Right hindlimb (tissue), 1 donor: ENCODE measurements around the gene FANCG.

Experiments used
- DNase-seq: peaks from one replicate; pipeline ENCODE4 v3.0.0-alpha.2; 2018

FANCG gene

DNA sequence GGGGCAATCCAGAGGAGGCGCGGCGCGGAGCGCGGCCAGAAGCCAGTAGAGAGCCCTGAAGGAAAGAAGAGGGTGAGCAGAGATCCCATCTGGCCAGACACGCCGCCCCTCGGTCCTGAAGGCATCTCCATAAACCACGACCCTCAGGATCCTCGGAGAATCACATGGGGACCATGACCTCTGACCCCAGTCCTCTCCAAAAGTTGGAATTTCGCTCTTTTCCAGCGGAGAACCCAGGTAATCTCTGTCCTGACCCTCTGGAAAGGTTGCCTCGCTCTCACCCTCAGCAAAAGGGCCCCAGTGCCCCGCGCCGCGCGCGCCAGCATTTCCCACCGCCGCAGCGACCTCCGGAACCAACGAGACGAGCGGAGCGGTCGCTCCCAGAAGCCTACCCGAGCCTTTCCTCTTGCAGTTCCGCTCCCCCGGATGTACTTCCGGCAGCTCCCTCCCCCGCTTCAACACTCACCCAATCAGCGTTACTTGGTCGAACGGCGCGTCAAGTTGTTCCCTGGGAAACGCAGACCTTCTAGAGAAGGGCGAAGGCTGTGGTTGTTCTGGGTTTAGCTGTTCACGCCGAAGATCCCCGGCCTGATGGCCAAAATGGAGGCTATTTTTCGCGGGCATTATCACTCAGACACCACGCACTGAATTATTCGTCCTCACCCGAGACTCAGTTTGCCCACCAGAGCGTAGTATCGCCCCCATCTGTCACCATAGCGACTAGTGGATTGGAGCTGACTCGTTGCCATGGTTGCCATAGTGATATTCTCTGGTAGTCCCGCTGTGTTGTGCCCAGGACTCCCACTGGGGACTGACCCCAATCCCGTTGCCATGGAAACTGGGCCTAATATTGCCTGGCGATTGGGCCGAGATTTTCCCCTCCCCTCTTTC, 23.3 kb upstream of the FANCG start, which contains the start of gene STOML2:
STOML2 (minus strand) TSS at position 363 of the 891 bp plus-strand sequence; CDS start at position 326, 37 bp downstream.
- DNase-seq, result peak; percentile 96

DNA sequence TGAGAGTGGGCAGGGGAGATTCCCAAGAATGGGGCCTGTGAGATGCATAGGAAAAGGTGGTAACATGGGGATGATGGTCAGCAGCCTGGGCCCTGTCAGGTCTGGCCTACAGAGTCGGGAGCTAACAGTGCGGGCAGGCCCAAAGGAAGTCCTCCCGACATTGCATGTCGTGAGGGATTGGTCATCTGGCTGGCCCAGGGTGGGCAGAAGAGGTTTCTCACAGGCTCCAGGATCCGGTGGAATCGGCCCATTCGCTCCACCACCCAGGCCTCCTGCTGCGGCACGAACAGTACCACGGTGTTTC, 22.7 kb upstream of the FANCG start:
- DNase-seq, result no peak

DNA sequence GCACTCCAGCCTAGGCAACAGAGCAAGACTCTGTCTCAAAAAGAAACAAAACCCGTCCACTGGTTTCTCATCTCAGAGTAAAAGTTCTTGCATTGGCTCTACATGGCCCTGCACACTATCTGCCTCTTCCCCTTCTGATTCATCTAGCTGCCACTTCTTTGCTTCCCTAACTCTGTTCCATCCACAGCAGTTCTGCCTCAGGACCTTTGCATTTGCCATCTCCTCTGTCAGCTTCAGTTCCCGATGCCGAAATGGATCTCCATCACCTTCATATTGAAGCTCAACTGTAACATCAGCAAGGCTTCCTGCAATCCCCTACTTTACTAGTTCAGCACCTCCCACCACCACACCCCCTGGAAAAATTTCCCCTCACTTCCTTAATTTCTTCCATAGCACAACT, 17.8 kb upstream of the FANCG start:
- no peak for DNase-seq

DNA sequence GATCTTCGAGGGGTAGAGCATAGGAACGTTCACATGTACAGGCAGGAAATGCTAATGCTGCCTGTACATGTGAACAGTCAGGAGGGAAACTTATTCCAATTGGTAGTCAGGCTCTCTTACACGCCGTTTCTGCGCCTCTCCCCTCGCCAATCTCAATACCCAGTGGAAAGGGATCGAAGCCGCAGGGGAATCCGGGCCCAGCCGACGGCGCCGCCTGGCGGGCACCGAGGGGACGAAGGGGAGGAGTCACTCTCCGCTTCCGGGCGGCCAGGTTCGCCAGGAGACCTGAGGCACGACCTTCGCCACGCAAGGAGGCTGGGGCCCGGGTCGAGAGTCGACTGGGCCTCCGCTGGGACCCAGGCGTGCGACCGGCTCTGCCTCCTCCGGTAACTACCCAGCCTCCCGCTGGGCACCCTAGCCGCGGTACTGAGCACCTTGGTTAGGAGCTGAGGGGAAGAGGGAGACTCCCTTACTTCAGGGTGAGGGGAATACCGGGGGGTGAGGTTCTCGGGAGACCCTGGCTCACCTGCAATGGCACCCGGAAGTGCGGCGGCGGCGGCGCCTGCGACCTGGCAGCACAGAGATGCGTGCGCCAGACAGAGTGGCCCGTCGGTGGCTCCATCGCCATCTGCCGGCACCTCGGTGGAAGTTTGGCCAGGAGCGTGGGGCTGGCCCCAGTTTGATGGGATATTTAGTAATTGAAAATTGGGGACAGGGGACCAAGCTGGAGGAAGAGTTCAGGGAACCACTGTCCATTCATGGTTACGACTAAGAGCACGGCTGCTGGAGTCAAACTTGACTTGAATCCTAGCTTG, 16.5 kb upstream of the FANCG start, which contains the start of gene PIGO:
PIGO (minus strand) TSS at position 557 of the 815 bp plus-strand sequence. CDS start 1,026 bp downstream, outside the sequence.
- peak; percentile 89 for DNase-seq

DNA sequence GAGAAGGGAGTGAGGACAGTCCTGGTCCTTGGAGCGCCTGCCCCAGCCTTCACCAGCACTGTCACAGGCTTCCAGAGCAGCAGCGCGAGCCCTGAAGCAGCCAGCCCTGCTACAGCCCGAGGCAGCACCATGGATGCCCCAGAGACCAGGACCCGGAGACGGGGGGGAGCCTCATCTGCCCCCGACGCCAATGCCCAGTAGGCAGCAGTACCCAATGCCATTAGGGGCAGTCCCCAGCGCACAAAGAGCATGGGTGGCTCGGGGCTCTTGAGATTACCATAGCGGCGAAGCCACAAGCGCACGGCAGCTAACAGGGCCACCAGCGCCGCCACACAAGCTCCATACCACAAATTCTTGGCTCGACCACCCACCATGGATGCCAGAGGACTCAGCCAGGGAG, 11.8 kb upstream of the FANCG start:
- no peak for DNase-seq

DNA sequence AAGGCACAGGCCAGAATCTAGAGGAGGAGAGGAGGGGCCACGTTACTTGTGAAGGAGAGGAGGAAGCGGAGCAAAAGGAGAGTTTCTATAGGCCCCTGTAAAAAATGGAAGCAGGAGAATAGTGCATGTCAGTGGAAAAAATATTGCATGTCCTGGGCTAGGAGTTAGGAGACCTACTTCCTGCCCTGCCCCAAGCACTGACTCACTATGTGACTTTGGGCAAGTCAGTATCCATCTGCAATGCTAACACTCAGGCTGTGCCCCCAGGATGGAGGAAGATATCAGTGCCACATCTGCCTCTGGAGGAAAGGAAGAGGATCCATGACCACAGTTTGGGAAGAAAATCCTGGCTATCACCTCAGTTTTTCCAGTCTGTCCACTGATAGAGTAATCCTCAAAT, 9.7 kb upstream of the FANCG start:
- DNase-seq, result no peak

DNA sequence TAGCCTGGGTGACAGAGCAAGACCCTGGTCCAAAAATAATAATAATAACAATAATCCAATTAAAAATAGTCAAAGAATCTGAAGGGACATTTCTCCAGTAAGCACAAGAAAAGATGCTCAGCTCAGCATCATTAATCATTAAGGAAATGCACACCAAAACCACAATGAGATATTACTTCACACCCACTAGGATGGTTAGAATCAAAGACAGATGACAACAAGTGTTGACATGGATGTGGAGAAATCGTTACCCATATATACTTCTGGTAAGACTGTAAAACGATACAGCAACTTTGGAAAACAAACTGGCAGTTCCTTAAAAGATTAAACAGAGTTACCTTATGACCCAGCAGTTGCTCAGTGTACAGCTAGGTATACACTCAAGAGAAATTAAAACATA, 5.3 kb upstream of the FANCG start:
- DNase-seq, result no peak

DNA sequence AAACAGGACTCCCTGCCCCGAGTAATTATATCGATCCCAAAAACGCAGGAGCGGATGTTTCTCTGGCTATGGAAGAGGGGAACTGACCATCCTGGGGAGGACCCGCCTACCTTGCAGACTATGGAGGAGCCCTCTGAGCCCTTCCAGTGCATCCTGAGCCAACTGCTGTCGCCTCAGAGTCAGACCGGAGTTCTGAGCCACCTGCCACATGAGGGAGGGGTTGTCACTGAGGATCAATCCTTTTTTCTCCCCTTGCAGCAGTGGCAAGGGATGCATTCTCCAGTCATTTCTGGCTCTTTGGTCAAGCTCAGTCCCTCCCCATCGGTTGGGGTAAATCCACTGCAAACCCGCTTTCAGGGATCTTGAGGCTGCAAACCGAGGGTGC, 709 bp downstream of the FANCG start:
- no peak for DNase-seq

DNA sequence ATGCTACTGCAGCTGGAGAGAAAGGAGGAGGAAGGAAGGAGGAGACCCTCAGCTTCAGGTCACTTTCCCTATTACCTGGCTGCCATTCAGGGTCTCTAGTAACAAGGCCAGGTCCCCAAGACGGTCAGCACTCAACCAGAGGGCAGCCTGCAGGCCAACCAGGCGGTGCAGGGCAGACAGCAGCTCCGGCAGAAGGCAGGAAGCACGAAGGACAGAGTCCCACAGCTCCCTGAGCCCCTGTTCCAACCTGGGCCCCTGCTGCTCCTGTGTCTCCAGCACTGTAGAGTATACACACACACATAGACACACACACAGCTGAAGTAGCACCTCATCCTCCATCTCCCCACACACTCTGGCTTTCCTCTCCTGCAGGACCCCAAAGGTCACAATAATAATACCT, 1.7 kb downstream of the FANCG start:
- DNase-seq, result no peak

DNA sequence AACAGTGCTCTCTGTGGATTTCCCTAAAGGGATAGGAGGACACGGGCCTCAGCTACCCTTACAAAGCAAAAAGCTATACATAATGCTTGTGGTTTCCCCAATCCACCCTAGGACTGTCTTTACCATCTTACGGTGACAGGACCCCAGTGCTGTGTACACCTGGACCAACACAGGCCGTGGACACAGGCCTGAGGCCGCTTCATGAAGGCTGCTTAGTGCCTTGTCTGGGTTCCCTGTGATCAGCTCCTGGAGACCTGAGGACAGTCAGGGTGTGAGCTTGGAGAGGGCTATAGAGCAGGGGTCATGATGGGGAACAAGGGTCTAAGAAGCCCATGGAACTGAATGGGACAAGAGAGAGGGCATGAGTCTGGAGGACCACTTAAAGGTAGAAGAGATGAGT, 2.9 kb downstream of the FANCG start:
- DNase-seq, result no peak

DNA sequence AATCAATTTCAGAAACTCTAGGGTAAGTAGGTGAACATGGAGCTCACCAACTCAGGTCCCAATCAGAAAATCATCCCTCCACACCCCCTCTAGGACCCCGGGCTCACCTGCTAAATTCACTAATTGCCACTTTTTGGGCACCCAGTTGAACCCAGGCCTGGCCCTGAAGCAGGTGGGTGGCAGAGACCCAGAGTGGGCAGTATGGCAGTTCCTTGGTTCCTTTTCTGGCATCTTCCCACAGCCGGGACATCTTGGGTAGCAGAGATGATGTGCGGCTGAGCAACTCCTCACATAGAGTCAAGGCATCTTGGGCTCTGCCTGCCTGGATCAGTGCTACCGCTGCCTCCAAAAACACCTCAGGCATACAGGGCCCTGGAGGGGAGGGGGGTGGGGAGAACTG, 4.4 kb downstream of the FANCG start:
- DNase-seq, result no peak

DNA sequence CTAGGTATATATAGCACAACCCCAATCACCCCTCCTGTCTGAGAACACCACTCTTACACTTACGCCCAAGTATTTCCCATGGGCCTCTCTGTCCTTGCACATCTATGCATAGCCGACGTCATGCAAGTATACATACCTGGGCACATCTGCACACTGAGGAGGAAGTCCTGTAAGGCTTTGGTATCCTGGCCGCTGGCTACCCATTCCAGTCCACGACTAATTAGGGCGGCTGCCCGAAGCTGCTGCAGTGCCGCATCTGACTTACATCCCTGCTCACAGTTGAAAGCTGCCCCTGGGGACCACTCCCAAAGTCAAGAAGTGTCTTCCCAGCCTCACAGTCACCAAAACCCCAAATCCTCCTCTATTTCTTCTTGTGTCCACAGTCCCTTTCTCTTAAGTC, 5.0 kb downstream of the FANCG start:
- no peak for DNase-seq

DNA sequence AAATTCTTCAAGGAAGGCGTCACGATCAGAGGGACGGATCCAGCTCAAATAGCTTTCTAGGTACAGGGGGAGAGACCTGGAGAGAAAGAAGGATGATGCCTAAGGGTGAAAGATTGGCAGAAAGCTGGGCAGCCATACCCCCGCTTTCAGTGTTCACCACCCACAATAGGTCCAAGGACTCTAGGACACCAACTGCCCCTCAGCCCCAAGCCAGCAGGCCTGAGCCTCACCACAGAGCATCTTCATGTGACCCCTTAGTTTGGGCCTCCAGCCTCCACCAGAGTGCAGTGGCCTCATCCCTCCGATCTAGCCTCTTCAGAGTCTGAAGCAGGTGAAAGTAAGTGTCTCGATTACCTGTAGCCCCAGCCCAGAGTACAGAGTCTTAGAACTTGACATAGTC, 5.6 kb downstream of the FANCG start:
- DNase-seq, result no peak

DNA sequence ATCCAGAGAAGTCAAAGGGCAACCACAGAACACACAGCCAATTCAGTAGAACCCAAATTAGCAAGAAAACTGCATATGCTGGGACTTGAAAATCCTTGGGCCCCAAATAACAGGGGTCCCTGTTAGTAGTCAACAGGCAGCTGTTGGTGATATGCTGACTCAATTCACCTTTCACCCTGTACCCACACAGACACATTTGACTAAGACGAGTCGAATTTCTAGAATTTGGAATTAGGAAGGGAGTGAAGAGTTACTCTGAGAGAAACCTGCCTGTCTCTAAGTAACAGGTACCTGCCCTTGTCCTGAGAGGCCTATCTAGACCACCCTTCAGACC, 6.5 kb downstream of the FANCG start:
- DNase-seq, result no peak

DNA sequence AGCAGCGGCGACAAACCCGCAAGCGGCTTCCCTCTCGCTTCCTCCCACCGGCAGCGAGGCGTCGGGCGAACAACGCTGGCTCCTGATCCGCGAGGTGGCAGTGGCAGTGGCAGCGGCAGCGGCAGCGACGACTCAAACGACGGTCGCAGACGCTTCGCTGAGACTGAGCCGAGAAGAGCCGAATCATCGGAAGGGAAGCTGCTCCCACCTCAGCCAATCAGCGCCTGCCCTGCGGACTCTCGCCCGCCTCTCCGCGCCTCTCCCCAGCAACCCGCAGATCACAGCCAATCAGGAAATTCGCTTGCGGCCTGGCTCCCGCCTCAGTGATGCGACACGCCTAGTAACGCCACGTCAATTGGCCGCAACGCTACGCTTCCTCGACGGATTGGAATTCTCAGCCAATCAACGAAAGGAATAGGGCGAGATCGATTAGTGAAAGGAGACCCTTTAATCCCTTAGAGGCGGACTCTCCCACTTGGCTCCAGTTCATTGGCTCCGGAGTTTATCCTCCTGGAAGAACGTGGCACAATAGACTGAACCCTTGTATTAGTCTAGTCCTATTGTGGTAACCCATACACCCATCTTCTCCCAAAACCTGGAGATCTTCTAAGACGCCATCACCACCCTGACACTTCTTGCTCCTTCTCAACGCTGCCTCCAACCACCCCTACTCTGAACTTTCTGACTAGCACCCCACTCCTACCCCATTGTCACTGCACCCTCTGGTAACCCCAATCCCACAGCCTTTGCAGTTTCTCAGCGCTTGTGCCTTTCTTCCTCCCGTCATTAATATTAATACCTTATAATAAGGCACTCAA, 7.1 kb downstream of the FANCG start, which contains the start of gene VCP:
VCP (minus strand) TSS at position 165 of the 818 bp plus-strand sequence. CDS start 272 bp downstream, outside the sequence.
- DNase-seq, result peak; percentile 99

DNA sequence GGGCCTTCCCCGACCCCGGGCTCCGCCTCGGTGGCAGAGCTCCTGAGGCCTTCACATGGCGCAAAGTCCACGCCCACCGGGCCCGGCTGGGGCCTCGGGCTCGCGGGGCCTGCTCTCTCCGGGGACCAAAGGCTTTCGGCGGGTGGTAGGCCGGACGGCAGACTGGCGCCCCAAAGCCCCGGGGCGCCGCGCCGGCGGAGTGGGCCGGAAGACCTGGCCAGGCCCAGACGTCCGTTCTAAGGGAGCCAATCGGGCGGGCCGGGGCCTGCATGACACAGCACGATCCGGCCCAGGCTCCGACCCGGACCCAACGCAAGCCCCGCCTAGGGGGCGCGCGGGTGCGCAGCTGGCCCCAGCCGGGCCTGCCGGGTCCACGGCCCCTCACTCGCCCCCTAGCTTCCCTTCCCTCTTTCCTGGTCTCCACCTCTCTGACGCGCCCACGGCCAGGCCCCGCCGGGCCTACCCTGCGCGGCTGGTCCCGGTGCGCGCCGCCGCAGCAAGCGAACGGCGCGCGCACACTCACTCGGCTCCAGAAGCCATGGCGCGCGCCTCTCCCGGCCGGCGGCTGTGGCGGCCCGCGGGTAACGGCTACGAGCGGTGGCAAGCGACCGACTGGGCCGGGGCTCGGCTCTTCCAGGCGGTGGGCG, 7.8 kb downstream of the FANCG start:
- DNase-seq, result peak; percentile 90

DNA sequence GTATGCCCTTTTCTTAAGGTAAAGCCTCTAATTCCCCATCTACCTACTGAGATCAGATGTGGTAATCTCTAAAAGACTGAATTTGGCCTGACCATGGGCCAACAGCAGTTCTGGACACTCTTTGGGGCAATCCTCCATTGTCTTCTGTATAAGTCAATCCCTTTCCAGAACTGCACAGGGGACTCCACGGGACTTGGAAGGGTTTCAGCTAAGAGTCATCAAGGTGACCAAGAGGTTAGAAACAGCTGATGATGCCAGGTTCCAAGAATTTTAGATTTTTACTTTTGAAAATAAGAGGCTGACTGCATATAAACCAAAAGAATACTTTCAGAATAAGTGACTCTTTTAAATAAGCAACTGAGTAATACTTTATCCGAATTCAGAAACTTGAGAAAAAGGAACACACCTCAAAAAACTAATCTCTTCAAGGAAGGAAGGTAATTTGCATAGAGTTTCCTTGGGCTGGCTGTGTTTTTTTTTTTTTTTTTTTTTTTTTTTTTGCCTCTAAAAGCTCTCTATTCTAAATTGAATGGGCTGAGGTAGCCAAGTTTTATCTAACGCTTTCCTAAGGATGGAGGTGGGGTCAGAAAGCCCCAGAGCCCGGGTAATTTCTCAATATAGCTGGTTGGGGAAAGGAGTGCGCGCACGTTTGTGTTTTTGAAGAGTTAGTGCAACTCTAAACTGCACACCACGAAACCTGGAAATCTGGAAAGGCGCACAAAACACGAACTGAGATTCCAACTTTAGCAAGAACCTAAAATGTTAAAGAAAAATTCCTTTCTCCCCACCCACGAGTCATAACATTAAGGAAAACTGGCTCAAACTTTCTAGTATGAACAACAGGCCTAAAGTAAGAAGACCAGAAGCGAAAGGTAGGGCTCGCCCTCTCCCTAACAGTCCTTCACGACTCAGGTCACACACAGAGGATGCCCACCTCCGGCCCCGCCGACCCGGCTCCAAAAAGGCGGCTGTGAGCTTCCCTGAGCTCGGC, 8.6 kb downstream of the FANCG start:
- no peak for DNase-seq

DNA sequence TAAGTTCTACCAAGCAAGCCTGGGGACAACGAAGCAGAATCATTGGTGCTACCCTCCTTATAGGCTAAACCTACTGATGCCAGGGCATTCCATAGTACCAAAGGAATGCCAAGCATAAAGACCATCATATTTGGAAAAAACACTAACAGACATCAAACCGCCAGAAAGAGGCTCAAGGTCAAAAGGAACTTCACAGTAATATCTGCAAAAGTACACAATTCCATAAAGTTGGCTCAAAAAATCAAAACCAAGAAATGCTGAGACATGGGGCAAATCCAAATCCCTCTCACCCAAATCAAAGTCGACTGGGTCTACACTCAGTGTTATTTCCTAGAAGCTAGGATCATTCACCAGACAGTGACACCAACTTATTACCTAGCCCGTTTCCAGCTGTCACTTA, 10.7 kb downstream of the FANCG start:
- no peak for DNase-seq

DNA sequence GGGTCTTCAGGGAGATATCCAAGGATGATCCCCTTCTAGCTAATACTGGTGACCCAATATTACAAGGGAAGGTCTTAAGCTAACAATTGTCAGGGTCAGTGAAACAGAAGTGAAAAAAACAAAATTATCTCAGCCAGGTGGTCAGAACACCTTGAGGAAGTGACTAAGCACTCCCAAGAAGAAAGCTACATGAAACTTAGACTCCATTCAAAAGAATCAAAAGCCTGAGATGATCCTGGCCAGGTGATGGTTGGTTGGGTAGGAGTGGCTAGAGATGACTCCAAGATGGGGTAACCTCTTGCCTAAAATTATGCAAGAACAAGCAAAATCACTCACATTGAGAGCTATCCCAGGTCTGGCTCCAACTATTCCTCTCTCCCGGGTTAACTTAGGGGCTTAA, 12.7 kb downstream of the FANCG start:
- DNase-seq, result no peak

DNA sequence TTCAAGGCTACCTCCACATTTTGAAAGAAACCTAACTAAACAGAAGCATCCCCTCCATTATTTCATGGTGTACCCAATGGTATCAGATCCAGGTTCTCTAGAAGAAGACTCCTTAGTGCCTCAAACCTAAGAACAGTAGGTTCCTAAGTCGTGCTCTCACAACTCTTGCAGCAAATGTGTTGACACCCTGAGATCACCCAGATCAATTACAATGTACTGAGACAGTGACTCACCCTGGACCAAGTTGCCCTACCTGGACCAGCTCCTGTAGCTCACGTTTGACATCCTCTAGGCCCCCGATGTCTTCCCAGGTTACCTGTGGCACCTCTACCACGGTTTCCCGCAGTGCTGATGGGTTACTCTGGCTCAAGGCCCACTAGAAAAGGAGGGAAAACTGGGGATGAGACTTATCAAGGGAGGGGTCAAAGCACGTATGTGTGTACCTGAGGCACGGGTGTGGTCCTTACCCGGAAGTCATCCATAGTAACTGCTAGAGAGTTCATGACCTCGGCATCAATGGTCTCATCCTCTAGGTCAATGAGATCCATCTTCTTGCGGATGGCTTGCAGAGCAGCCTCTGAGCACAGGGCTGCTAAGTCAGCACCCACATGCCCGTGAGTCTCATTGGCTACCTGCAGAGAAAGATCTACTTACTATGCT, 19.1 kb downstream of the FANCG start:
- no peak for DNase-seq

DNA sequence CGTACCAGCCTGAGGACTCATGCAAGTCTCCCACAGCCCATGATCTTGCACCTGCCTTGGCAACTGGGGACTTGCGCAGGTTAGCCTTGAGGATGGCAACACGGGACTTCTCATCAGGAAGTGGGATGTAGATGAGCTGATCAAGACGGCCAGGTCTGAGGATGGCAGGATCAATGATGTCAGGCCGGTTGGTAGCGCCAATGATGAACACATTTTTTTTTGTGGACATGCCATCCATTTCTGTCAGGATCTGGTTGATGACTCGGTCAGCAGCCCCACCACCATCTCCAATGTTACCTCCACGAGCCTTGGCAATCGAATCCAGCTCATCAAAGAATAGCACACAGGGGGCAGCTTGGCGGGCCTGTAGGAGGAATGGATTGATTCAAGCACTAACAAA, 20.3 kb downstream of the FANCG start:
- no peak for DNase-seq
